Hippocampal formation (tissue), 2 donors: Measurements from ENCODE around the gene ZSWIM4.
A peak's percentile ranks its signal among the peaks of the same experiment; 100 is the strongest.

ENCODE experiments used
- DNase-seq, 2 donors: peaks; one replicate each; lab custom pipeline; 2025; lab: John Stamatoyannopoulos, UW

Gene ZSWIM4

GRCh38 chr19:13835791-13836723, 40.8 kb downstream of the ZSWIM4 start:
- DNase-seq = no peak

GRCh38 chr19:13838435-13839129, 43.3 kb downstream of the ZSWIM4 start:
- DNase-seq = no peak

GRCh38 chr19:13839130-13839937, 44.1 kb downstream of the ZSWIM4 start:
- peak; percentile 11 to 47 for DNase-seq

GRCh38 chr19:13839938-13840304, 44.7 kb downstream of the ZSWIM4 start:
- DNase-seq = no peak

GRCh38 chr19:13840305-13841085, 45.3 kb downstream of the ZSWIM4 start:
- no peak for DNase-seq

GRCh38 chr19:13841086-13841961, 46.1 kb downstream of the ZSWIM4 start:
- DNase-seq = no peak

GRCh38 chr19:13841962-13842290, 46.7 kb downstream of the ZSWIM4 start:
- DNase-seq = no peak

GRCh38 chr19:13842291-13843103, 47.3 kb downstream of the ZSWIM4 start:
- peak in 1 of 2 donors; percentile 30 for DNase-seq

GRCh38 chr19:13843104-13843921, 48.1 kb downstream of the ZSWIM4 start:
- no peak for DNase-seq

GRCh38 chr19:13844130-13844631, 48.9 kb downstream of the ZSWIM4 start:
- no peak for DNase-seq

GRCh38 chr19:13846557-13847406, 51.5 kb downstream of the ZSWIM4 start:
- peak; percentile 17 to 55 for DNase-seq

GRCh38 chr19:13847407-13848339, 52.4 kb downstream of the ZSWIM4 start:
- DNase-seq = peak; percentile 44 to 74

- no peak for DNase-seq
These were observed 53.1 kb downstream of the ZSWIM4 start for GRCh38 chr19:13848340-13848677.

- no peak for DNase-seq
These were observed 53.8 kb downstream of the ZSWIM4 start for GRCh38 chr19:13848798-13849676.
